Thyroid gland (tissue), 4 donors: Measurements from ENCODE around the gene PDE8B. TPM values are rescaled to one million over a fixed set of nuclear protein-coding genes. Genes with fewer than 3 reads are reported as not detected.

Source experiments
- DNase-seq, 2 donors: peaks; one replicate each; pipeline ENCODE4 v3.0.0-alpha.2; 2019
- H3K27ac ChIP-seq, 3 donors: fragments of 200-600 bp; sonication (generic); 1 replicate in 2 of 3; 2 replicates in 1 of 3; pipeline ENCODE4 v1.5.1; 2016 to 2019; ENCODE audit warnings: mild to moderate bottlenecking in 1 of 3, moderate library complexity in 1 of 3
- H3K27me3 ChIP-seq: fragments of 200-600 bp; sonication (generic); one replicate; pipeline ENCODE4 v1.5.1; 2019
- H3K36me3 ChIP-seq, 2 donors: fragments of 200-600 bp; sonication (generic); one replicate each; pipeline ENCODE4 v1.5.1; 2016 to 2019
- H3K4me1 ChIP-seq, 2 donors: fragments of 200-600 bp; sonication (generic); one replicate each; pipeline ENCODE4 v1.5.1; 2017 to 2019
- H3K4me3 ChIP-seq, 3 donors: fragments of 200-600 bp; sonication (generic); replicated peaks in 1 of 3; 1 replicate in 2 of 3; 2 replicates in 1 of 3; pipeline ENCODE4 v1.5.1; 2016; ENCODE audit warnings: mild to moderate bottlenecking in 1 of 3
- H3K9me3 ChIP-seq: fragments of 200-600 bp; sonication (generic); one replicate; pipeline ENCODE4 v1.5.1; 2017
- POLR2A ChIP-seq, 2 donors: fragments of 450-650 bp; IDR thresholded peaks; one replicate each; pipeline ENCODE4 v1.6.1; 2017; ENCODE audit warnings: antibody characterized with exemption in 2 of 2, mild to moderate bottlenecking in 2 of 2, moderate library complexity in 1 of 2
- WGBS, 2 donors: methylation state at CpG; one replicate each; pipeline ENCODE4 v1.1.5; 2017; 5-methylcytosine and 5-hydroxymethylcytosine counted together
- intact Hi-C: fragments of 100-400 bp; cut with DNase I; formaldehyde crosslinking; loops from one replicate; pipeline ENCODE4 v1.15.1; 2023
- total RNA-seq, 4 donors: library from RNA; depleted of rRNA; stranded (reverse); fragments of >200 nt; gene quantifications; one replicate each; pipeline ENCODE4 v1.2.3, GENCODE V29; 2016
- TF ChIP-seq, protein P1 (sequence below), 6 experiments: fragments of 200-600 bp in 3 of 6; fragments of 450-650 bp in 3 of 6; sonication (generic) in 3 of 6; IDR thresholded peaks; one replicate each; pipeline ENCODE4 v1.5.1; 2016 to 2019; ENCODE audit warnings: antibody characterized with exemption in 6 of 6, mild to moderate bottlenecking in 2 of 6, inconsistent platforms in 1 of 6, moderate library complexity in 1 of 6

PDE8B gene
- total RNA-seq, 4 donors from 2014 or later = 113 to 279 (median 218) TPM

DNA sequence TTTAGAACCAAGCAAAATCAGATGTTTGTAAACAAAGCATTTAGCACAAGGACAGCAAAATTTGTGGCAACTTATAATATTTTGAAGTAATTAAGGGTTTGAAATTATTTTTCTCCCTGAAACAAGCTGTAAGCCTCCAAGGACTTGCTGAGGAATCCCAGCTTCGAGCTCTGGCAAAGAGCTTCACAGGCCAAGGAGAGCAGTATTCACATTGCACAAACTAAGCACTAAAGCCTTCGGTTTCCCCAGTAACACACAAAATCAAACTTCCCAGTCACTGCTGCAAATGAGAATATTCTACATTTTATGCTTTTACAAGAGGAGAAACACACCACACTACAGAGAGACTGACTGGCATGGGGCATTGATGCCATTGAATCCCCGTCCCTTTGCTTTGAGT lies 179.7 kb downstream of the PDE8B start:
- WGBS, 2 donors = 76 to 91% methylated on average over 3 of the region's 3 CpGs
- Histone ChIP-seq H3K4me3 (no peak overlapping the region), H3K9me3 (no peaks in the 10 kb centered on the region), H3K27ac (no peak overlapping the region), H3K4me1 (no peaks in the 10 kb centered on the region), H3K27me3 (no peaks in the 10 kb centered on the region), H3K36me3 (peaks cover 5 to 9% of the 10 kb centered on the region in 2 donors)
- no peak for DNase-seq
- no peak for TF ChIP-seq POLR2A (IDR thresholded peaks at IDR 0.05)
- TF ChIP-seq, protein P1, sequence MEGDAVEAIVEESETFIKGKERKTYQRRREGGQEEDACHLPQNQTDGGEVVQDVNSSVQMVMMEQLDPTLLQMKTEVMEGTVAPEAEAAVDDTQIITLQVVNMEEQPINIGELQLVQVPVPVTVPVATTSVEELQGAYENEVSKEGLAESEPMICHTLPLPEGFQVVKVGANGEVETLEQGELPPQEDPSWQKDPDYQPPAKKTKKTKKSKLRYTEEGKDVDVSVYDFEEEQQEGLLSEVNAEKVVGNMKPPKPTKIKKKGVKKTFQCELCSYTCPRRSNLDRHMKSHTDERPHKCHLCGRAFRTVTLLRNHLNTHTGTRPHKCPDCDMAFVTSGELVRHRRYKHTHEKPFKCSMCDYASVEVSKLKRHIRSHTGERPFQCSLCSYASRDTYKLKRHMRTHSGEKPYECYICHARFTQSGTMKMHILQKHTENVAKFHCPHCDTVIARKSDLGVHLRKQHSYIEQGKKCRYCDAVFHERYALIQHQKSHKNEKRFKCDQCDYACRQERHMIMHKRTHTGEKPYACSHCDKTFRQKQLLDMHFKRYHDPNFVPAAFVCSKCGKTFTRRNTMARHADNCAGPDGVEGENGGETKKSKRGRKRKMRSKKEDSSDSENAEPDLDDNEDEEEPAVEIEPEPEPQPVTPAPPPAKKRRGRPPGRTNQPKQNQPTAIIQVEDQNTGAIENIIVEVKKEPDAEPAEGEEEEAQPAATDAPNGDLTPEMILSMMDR (IDR thresholded peaks at IDR 0.05) = no peak
- intact Hi-C loops = no loop called here

- H3K9me3 ChIP-seq = no peaks in the 10 kb centered on the region
- WGBS, 2 donors = 85 to 95% methylated on average over 2 of the region's 2 CpGs
- no peaks in the 10 kb centered on the region for H3K27me3 ChIP-seq
- TF ChIP-seq, protein P1 (IDR thresholded peaks at IDR 0.05) = no peak
- no peak for TF ChIP-seq POLR2A (IDR thresholded peaks at IDR 0.05)
- no peak for DNase-seq
- H3K27ac ChIP-seq = no peak overlapping the region
- intact Hi-C loops = no loop called here
- peaks cover 5 to 9% of the 10 kb centered on the region in 2 donors for H3K36me3 ChIP-seq
- H3K4me1 ChIP-seq = no peaks in the 10 kb centered on the region
- no peak overlapping the region for H3K4me3 ChIP-seq
These were observed 180.3 kb downstream of the PDE8B start for GRCh38 chr5:77390795-77391194.

DNA sequence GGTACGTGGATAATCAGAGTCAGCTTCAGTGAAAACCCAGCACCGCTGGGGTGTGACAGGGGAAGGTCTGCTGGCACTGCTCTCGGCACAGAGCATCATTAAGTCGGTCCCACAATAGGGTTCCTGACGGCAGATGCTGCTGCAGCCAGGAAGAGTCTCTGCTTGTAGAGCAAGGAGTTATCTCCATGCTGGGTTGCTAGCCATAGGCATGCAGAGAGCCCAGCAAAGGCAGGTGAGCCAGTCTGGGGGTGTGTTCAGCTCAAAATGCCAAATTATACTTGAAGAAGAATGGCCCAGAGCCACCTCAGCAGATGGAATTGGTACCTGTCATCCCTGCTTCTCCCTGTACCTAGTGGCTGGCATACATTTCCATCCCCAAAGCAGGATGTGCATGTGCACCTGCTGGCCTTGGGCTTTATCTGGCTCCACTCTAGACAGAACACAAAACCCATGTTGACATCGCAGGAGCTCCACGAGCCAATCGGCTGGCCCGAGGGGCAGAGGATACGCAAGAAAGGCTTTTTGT lies 180.8 kb downstream of the PDE8B start:
- DNase-seq = no peak
- Histone ChIP-seq H3K4me3 (no peak overlapping the region), H3K4me1 (no peaks in the 10 kb centered on the region), H3K27ac (no peak overlapping the region), H3K27me3 (no peaks in the 10 kb centered on the region), H3K36me3 (peaks cover 5 to 9% of the 10 kb centered on the region in 2 donors), H3K9me3 (no peaks in the 10 kb centered on the region)
- 91 to 95% methylated on average over 10 of the region's 10 CpGs for WGBS, 2 donors
- intact Hi-C loops = no loop called here
- TF ChIP-seq POLR2A (IDR thresholded peaks at IDR 0.05) = no peak
- TF ChIP-seq, protein P1 (IDR thresholded peaks at IDR 0.05) = no peak

DNA sequence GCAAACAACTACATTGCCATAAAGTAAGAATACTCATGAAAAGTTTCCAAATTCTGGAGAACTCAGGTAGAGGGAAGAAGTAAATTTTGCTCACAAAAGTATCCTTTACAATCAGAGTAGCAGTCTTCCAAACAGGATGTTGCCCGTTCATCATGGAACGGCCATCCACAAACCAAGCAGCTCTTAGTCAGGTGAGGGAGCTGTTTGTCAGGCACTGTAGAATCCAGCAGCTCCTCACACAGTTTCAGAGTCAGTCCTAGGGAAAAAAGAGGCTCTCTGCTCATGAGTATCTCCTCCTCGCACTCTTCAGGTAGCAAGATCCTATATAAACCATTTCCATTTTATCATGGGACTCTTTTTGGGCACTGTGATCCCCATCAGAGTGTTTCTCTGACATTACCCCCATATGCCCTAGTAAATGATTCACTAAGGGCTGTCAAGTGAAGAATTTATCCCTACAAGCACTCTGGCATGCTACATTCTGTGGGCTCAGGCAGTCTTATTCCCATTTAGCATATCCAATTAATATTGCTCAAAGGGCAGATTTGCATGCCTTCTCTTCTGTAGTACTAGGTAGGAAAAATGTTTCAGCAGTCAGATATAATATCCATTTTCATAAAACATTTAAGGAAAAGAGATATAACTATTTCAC lies 183.7 kb downstream of the PDE8B start:
- Histone ChIP-seq H3K4me3 (no peak overlapping the region), H3K27me3 (no peaks in the 10 kb centered on the region), H3K9me3 (no peaks in the 10 kb centered on the region), H3K4me1 (no peaks in the 10 kb centered on the region), H3K27ac (no peak overlapping the region), H3K36me3 (peaks cover 0 to 1% of the 10 kb centered on the region in 2 donors)
- intact Hi-C loops = no loop called here
- 82 to 89% methylated on average over 3 of the region's 3 CpGs for WGBS, 2 donors
- no peak for DNase-seq
- TF ChIP-seq, protein P1 (IDR thresholded peaks at IDR 0.05) = no peak
- TF ChIP-seq POLR2A (IDR thresholded peaks at IDR 0.05) = no peak

GRCh38 chr5:77396017-77396416 lies 185.5 kb downstream of the PDE8B start:
- intact Hi-C loops = no loop called here
- 94 to 100% methylated on average over 1 of the region's 1 CpG for WGBS, 2 donors

More at GRCh38 chr5:77396017-77396416, 185.5 kb downstream of the PDE8B start:
- H3K36me3 ChIP-seq = no peaks in the 10 kb centered on the region
- no peak overlapping the region for H3K27ac ChIP-seq
- H3K27me3 ChIP-seq = no peaks in the 10 kb centered on the region
- H3K4me3 ChIP-seq = no peak overlapping the region
- H3K9me3 ChIP-seq = no peaks in the 10 kb centered on the region
- peaks cover 0 to 8% of the 10 kb centered on the region in 2 donors for H3K4me1 ChIP-seq
- DNase-seq = no peak
- TF ChIP-seq, protein P1 (IDR thresholded peaks at IDR 0.05) = no peak
- no peak for TF ChIP-seq POLR2A (IDR thresholded peaks at IDR 0.05)
